Cardiac ventricle fibroblast (primary cell): Measurements from ENCODE around the gene IL17C. TPM values are rescaled to one million over a fixed set of nuclear protein-coding genes. Genes with fewer than 3 reads are reported as not detected.

Experiments
- total RNA-seq: library from RNA; depleted of rRNA; stranded (reverse); fragments of >200 nt; gene quantifications from 2 replicates; pipeline ENCODE4 v1.2.3, GENCODE V29; 2015

The IL17C gene, protein sequence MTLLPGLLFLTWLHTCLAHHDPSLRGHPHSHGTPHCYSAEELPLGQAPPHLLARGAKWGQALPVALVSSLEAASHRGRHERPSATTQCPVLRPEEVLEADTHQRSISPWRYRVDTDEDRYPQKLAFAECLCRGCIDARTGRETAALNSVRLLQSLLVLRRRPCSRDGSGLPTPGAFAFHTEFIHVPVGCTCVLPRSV
- not detected in 2 replicates for total RNA-seq

DNA sequence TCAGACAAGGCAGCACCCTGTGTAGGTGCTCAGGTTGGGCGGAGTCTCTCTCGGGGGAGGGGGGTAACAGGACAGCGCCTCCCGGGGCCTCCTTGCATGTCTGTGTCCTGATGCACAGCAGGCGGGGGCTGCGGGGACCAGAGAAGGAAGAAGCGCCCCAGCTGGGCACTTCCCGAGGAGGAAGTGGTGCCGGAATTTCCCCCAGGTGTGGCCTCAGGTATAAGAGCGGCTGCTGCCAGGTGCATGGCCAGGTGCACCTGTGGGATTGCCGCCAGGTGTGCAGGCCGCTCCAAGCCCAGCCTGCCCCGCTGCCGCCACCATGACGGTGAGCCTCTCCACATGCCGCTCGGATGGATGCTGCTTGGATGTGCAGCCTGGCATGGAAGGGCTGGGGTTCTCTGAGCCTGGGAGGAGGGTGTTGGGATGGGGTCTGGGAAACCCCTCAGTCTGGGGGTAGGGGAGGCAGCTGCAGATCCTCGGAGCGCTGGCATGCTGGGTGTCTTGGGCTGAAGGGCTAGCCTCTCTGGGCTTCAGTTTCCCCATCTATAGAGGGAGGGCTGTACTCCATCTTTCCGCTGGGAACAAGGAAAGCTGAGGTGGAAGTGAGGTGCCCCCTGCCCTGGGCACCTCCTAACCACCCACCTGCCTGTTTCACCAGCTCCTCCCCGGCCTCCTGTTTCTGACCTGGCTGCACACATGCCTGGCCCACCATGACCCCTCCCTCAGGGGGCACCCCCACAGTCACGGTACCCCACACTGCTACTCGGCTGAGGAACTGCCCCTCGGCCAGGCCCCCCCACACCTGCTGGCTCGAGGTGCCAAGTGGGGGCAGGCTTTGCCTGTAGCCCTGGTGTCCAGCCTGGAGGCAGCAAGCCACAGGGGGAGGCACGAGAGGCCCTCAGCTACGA lies at the start of gene IL17C:
IL17C (plus strand) TSS at position 250 of the 908 bp plus-strand sequence; CDS start at position 320, 70 bp downstream.

DNA sequence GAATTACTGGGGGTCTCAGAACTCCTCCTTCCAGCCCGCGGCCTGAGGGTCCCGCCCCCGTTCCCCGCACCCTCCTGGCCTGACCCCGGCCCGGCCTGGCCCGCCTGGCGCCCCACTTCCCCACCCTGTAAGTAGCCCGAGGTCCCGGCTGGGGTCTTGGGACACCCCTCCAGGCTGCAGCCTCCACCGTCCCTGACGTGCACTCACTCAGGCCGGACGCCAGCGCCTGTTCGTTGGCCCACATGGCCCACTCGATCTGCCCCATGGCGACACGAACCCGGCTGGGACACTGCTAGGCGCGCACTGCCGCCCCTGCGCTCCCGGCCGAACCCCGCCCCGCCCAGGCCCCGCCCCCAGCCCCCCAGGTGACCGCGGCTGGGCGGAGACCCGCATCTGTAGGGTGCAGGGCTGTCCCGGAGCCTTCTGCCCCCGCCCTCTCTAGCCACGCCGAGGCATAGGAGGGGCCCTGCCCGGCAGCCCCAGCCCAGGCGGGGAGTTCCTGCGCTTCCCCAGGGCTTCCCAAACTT lies 12.4 kb downstream of the IL17C start, which contains the start of gene CYBA:
CYBA (minus strand) TSS at position 305 of the 527 bp plus-strand sequence; CDS start at position 265, 40 bp downstream.

DNA sequence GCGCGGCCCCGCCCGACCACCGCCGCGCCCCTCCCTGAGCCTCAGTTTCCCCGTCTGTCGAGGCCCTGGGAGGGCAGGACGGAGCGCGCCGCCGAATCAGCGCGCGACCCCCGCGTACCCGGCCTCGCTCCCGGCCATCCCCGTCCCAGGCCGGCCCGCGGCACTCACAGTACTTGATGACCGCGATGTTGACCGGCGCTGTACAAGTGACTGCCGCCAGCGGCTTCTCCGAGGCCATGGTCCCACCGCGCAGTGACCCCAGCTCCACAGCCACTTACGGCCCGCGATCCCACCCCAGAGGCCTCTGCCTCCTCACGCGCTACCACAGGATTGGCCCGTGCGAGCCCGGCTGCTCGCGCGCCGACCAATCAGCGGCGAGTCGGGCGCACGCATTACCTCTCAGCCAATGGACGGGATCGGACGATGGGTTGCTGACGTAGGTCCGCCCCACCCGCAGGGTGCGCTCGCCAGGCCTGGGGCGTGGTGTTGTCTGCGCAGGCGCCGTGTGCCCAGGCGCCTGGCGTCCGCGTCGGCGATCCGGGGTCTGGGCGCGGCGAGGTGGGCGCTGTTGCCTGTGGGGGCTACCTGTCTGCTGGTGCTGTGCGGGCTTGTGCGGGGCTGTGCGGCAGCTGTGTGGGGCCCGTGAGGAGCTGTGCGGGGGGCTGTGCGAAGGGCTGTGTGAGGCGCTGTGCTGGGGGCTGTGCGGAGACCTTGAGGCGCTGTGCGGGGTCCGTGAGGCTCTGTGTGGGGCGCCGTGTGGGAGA lies 24.7 kb downstream of the IL17C start, which contains the start of gene MVD:
MVD (minus strand) TSS at position 249 of the 764 bp plus-strand sequence; CDS start at position 238, 11 bp downstream.

DNA sequence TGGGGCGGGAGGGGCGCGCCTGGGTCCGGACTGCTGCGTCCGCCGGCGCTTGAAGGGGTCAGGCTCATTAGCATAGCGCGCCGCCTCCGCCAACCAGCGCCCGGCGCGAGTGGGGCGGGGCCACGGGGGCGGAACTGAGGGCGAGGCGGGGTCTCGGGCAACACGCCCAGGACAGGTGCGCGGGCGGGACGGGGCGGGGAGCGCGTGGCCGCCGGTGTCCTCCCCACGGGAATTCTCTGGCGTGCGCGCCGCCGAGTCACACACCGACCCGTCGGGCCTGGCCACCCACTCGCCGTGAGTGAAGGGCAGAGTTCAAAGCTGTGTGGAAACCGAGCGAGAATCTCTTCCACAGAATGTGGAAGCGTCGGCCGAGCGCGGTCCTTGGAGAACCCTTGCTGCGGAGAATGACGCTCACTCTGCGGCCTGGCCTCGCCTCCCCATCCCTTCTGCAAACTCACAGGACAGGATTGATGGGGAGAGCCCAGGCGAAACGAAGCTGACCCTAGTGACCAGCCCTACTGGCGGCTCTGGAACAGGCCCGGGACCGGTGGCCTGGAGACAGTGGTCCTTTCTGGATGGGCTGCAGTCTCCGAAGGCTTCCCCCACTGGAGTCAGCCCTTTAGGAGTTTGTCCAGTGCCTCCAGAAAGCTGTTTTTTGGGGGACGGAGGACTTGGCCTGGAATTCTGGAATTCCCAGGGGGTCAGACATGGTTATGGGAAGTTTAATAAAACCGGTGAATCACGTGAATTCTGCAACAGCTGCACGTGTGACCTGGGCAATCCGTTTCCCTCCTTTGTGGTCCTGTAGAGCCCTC lies 48.3 kb downstream of the IL17C start, which contains the start of gene SNAI3:
SNAI3 (minus strand) TSS at position 69 of the 815 bp plus-strand sequence. CDS start 101 bp downstream, outside the sequence.

Other genes starting within 250 kb of the IL17C start
- 1.4 and 3.0 TPM in 2 replicates for gene ZFPM1, start 185.3 kb upstream of the IL17C start, total RNA-seq
- 13.6 and 14.2 TPM in 2 replicates for gene ZC3H18, start 68.2 kb upstream of the IL17C start, total RNA-seq
- gene CYBA, start 12.5 kb downstream of the IL17C start, total RNA-seq = 257 and 264 TPM in 2 replicates
- 32.1 and 44.2 TPM in 2 replicates for gene MVD, start 24.5 kb downstream of the IL17C start, total RNA-seq
- not detected in 2 replicates for gene SNAI3, start 47.9 kb downstream of the IL17C start, total RNA-seq
- 11.6 and 12.2 TPM in 2 replicates for gene RNF166, start 67.8 kb downstream of the IL17C start, total RNA-seq
- 9.9 and 17.8 TPM in 2 replicates for gene CTU2, start 67.9 kb downstream of the IL17C start, total RNA-seq
- gene PIEZO1, start 146.6 kb downstream of the IL17C start, total RNA-seq = 58.3 and 59.5 TPM in 2 replicates
- 2.2 and 6.1 TPM in 2 replicates for gene CDT1, start 165.2 kb downstream of the IL17C start, total RNA-seq
- 136 and 144 TPM in 2 replicates for gene APRT, start 173.4 kb downstream of the IL17C start, total RNA-seq
- gene GALNS, start 218.4 kb downstream of the IL17C start, total RNA-seq = 18.8 and 25.7 TPM in 2 replicates
- gene TRAPPC2L, start 218.6 kb downstream of the IL17C start, total RNA-seq = 36.3 and 41.2 TPM in 2 replicates
- not detected in 2 replicates for gene PABPN1L, start 228.1 kb downstream of the IL17C start, total RNA-seq